ENCODE data around the gene PDE4B.

Gene PDE4B

DNA sequence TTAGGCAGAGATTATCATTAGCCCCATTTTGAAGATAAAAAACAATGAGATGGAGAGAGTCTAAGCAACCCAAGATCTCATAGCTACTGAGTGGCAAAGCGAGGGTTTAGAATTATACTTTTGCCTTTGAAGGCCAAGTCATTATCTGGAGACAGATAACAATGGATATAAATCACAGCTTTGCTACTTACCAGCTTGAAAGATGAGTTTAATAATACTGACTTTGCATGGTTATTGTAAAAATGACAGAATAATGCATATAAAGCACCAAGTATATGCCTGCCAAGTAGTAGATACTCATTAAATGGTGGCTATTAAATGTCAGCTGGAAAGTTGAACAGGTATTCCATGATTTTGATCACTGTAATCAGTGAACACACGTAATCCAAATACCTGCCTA is 499.6 kb downstream of the PDE4B start:
- H3K36me3 ChIP-seq: no peaks in the 10 kb centered on the region
- no peaks in the 10 kb centered on the region for H3K27me3 ChIP-seq
- H3K4me1 ChIP-seq (ENCODE audit: control insufficient read depth in 1 of 2, insufficient read depth in 1 of 2, low read depth in 1 of 2, low read length in 1 of 2): peaks cover 6% of the 10 kb centered on the region in 2 experiments
- no peak overlapping the region for H3K27ac ChIP-seq
- no peak overlapping the region for H3K4me3 ChIP-seq (ENCODE audit: low read depth in 1 of 2, low read length in 1 of 2)
- no peaks in the 10 kb centered on the region for H3K9me3 ChIP-seq
- TF ChIP-seq CTCF (IDR thresholded peaks at IDR 0.05): no peak

DNA sequence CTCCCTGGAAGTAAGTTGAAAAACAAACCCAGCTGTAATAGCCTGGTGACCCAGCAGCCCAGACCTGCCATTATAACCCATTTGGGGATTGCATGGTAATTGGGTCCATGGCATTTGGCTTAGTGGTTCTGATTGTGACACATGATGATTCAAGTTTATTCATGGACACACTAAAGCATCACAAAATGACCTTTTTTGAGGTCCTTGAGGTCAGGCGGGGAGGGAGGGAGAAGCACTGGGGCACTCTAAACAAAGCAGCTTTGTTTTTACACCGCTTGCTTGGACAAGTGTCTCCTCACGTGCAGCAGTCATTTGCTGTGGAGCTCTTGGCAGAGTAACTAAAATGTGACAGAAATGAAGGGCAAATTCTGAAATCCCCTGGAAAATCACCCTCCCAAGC is 500.2 kb downstream of the PDE4B start:
- Histone ChIP-seq H3K27ac (no peak overlapping the region), H3K9me3 (no peaks in the 10 kb centered on the region), H3K4me1 (ENCODE audit: control insufficient read depth in 1 of 2, insufficient read depth in 1 of 2, low read depth in 1 of 2, low read length in 1 of 2) (peaks cover 6% of the 10 kb centered on the region in 2 experiments), H3K4me3 (ENCODE audit: low read depth in 1 of 2, low read length in 1 of 2) (no peak overlapping the region), H3K36me3 (no peaks in the 10 kb centered on the region), H3K27me3 (no peaks in the 10 kb centered on the region)
- TF ChIP-seq CTCF (IDR thresholded peaks at IDR 0.05): no peak

DNA sequence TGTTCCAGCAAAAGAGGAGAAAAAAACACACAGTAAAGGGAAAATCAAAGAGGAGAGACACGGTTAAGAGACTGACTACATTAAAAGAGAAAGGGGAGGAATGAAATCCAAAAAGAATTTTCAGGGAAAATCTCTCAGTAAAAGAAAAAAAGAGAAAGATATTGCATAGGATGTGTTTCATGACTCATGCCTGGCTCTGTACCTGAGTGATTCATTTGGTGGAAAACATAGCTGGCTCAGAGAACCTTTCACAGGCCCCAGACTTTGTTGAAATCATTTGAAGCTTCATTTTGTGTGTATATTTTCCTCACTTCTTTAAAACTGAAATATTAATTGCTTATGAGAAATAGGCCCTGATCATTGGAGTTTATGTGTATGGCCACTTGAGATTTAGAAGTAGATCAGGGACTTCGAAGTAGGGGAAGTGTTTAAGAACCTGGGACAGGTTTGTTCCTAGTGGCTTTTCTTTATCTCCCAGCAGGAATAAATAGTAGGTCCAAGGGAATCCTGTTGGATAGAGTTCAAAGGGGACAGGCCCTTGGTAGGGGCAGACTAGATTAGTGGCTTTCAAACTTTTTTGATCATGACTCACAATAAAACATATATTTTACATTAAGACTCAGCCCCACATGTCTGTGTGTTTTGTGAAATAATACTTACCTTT is 502.1 kb downstream of the PDE4B start:
- no peak overlapping the region for H3K4me3 ChIP-seq (ENCODE audit: low read depth in 1 of 2, low read length in 1 of 2)
- H3K27ac ChIP-seq: no peak overlapping the region
- no peaks in the 10 kb centered on the region for H3K9me3 ChIP-seq
- H3K27me3 ChIP-seq: no peaks in the 10 kb centered on the region
- no peak for TF ChIP-seq CTCF (IDR thresholded peaks at IDR 0.05)
- H3K4me1 ChIP-seq (ENCODE audit: control insufficient read depth in 1 of 2, insufficient read depth in 1 of 2, low read depth in 1 of 2, low read length in 1 of 2): peaks cover 6% of the 10 kb centered on the region in 2 experiments
- H3K36me3 ChIP-seq: no peaks in the 10 kb centered on the region

DNA sequence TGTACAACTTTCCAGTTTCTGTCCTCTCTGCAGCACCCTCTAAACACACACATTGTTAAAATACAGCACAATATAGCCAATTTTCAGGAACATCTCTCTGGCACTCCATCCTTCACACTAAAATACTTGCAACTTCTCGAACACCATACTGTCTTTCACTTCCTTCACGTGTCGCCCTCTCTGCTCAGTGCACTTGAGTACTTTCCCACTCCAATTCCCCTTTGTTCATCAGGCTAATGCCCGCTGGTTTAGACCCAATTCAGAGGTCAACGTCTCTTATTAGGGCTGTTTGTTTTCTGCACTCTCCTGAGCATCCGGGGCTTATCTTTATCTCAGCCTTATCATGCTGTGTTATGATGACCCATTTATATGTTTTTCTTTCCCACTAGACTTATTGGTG is 503.1 kb downstream of the PDE4B start:
- Histone ChIP-seq H3K36me3 (no peaks in the 10 kb centered on the region), H3K27ac (no peak overlapping the region)

GRCh38 chr1:66296370-66296769 is 503.7 kb downstream of the PDE4B start:
- Histone ChIP-seq H3K27me3 (no peaks in the 10 kb centered on the region), H3K36me3 (no peaks in the 10 kb centered on the region), H3K4me3 (ENCODE audit: low read depth in 1 of 2, low read length in 1 of 2) (no peak overlapping the region), H3K27ac (no peak overlapping the region), H3K9me3 (no peaks in the 10 kb centered on the region), H3K4me1 (ENCODE audit: control insufficient read depth in 1 of 2, insufficient read depth in 1 of 2, low read depth in 1 of 2, low read length in 1 of 2) (peaks cover 12 to 15% of the 10 kb centered on the region in 2 experiments)
- no peak for TF ChIP-seq CTCF (IDR thresholded peaks at IDR 0.05)

More for the DNA sequence above, 503.1 kb downstream of the PDE4B start:
- no peaks in the 10 kb centered on the region for H3K9me3 ChIP-seq
- H3K4me3 ChIP-seq (ENCODE audit: low read depth in 1 of 2, low read length in 1 of 2): no peak overlapping the region
- no peaks in the 10 kb centered on the region for H3K27me3 ChIP-seq
- H3K4me1 ChIP-seq (ENCODE audit: control insufficient read depth in 1 of 2, insufficient read depth in 1 of 2, low read depth in 1 of 2, low read length in 1 of 2): peaks cover 7 to 9% of the 10 kb centered on the region in 2 experiments
- no peak for TF ChIP-seq CTCF (IDR thresholded peaks at IDR 0.05)

Data from neutrophil (primary cell).